ENCODE measurements around the gene CARMIL3. TPM values are rescaled to one million over a fixed set of nuclear protein-coding genes. Genes with fewer than 3 reads are reported as not detected.
"Not testable (repeated sequence)": the region's sequence is repeated elsewhere in the genome, so short reads cannot be mapped to it uniquely, and the experiment has no call there.

The CARMIL3 gene
- total RNA-seq, 1 donor from 2014 or later: 0.61 TPM

DNA sequence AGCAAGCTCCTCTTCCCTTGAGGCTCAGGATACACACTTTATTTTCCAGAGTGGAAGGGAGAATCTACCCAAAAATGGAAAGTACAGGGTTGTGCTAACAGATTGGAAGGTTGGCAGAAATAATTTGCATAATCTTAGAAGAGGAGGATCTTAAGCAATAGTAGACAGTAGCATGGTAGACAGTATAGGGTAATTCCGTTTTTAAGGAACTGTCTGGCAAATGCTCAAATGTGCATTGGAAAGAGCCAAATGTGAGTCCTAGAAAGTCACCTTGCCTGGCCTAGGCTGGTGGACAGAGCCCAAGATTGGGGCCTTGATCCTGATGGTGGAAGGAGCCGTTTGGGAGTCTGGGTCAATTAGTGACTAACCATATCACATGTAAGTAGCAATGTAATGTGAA is 13.1 kb upstream of the CARMIL3 start:
- no peak for DNase-seq (ENCODE audit: low spot score)

DNA sequence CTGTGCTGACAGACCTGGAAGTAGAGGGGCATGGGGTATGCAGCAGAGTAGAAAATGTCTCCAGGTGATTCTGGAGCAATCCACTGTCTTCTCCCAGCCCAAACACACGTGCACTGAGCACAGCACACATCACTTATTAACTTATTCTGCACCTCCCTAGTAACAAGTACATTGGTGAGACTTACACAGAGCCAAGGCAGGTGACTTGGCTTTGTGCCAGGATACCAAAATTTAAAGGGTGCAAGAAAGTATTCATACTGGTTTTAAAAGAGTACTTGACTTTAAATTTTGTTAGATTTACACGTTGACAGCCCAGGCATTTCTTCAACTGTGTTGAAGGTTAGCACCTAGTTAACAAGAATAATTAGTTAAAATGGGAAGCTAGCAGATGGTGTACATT is 11.1 kb upstream of the CARMIL3 start:
- no peak for DNase-seq (ENCODE audit: low spot score)

DNA sequence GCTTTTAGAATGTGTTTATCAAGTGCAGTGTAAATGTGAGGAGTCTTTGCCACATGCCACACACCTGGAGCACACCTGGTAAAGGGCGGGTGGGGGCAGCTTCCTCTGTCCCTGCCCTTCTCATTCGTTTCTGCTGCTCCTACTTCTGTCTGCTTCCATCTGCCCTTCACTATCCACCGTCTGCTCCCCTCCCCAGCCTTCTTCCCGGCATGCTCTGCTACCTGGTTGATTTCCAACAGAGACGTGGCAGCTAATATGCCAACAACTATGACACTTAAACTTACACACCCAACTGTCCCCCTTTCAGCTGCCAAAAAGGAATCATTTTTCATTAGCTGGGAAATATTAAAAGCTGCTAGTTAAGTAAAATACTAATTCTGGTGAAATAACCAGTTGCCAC is 9.1 kb upstream of the CARMIL3 start:
- no peak for DNase-seq (ENCODE audit: low spot score)

DNA sequence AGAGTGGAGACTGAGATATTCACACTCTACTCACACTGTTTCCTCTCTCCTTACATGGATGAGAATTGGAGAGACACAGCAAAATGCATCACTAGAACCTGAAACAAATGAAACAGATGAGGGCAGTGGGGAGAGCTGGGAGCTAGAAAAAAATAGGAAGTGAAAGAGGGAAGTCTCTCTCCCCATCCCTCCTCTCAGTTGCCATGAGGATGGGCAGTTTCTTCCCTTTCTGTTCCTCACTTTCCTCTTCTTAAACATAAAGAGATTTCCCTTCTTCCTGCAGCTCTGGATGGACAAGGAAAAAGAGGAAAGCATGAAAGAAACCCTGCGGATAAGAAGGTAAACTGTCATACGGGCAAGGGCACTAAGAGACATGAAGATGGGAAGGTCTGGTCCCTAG is 2.8 kb upstream of the CARMIL3 start:
- DNase-seq (ENCODE audit: low spot score): not testable (repeated sequence)

DNA sequence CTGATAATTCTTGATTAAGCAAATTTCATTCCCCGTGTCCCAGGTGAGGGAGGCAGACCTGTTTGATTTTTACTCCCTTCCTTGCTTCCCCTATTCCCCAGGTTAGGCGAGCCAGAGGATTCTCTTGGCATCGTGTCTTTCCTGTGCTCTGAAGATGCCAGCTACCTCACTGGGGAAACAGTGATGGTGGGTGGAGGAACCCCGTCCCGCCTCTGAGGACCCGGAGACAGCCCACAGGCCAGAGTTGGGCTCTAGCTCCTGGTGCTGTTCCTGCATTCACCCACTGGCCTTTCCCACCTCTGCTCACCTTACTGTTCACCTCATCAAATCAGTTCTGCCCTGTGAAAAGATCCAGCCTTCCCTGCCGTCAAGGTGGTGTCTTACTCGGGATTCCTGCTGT is 1.1 kb upstream of the CARMIL3 start:
- DNase-seq (ENCODE audit: low spot score): peak; percentile 33

DNA sequence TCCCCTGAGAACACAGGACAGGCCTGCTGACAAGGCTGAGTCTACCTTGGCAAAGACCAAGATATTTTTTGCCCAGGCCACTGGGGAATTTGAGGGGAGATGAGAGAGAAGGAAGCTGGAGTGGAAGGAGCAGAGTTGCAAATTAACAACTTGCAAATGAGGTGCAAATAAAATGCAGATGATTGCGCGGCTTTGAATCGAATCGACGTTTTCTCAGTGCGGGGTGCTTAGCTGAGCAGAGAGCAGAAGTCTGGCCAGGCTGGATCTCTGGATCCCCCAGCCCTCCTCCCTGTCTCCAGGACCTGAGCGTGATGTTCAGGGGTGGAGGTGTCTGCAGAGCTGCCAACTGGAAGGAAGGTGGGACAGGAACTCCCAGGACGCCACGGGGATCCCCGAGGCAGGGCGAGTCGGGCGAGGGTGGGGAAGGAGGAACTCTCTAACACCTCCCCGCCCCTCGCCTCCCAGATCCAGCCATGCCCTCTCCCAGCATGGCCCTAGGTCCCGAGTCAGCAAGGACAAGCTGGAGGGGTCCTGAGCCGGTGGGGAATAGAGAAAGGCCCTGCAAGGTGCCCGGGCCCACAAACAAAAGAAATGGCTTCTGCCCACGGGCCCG is 527 bp upstream of the CARMIL3 start:
- peak; percentile 86 for DNase-seq (ENCODE audit: low spot score)

DNA sequence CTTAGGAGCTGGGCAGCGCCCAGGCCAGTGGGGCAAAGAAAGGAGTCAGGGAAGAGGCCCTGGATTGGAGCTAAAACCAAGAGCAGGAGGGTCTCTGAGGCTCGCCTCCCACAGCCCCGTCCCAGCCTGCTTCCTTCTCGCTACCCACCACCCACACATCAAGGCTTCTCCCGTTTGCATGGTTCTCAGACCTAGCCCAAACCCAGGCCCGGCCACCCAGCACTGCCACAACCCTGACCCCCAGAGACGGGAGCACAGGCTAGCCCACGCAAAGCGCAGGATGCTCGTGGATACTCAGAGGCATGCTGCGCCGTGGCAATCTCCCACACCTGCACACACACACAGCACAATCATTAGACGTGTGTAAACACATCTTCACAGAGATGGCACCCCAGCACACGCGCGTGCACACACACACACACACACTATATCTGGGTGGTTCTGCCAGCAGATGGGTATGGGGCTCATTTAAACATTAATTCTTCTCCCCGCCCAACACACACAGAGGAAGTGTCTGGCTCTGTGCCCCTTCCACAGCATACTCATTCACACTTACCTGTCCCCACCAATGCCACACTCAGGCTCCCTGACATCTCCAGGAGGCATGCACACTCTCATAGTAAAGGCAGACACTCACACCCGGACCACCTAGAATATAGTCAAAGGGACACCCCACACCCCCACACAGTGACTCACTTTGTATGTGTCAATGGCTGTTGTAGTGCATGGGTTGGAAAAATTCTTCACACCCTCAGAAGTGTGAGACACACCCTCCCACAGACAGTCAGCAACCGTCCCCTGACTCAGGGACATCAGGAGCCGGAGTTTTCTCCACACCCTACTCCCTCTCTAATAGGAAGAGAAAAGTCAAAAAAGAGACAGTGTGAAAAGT is 1.1 kb downstream of the CARMIL3 start:
- peak; percentile 37 for DNase-seq (ENCODE audit: low spot score)

DNA sequence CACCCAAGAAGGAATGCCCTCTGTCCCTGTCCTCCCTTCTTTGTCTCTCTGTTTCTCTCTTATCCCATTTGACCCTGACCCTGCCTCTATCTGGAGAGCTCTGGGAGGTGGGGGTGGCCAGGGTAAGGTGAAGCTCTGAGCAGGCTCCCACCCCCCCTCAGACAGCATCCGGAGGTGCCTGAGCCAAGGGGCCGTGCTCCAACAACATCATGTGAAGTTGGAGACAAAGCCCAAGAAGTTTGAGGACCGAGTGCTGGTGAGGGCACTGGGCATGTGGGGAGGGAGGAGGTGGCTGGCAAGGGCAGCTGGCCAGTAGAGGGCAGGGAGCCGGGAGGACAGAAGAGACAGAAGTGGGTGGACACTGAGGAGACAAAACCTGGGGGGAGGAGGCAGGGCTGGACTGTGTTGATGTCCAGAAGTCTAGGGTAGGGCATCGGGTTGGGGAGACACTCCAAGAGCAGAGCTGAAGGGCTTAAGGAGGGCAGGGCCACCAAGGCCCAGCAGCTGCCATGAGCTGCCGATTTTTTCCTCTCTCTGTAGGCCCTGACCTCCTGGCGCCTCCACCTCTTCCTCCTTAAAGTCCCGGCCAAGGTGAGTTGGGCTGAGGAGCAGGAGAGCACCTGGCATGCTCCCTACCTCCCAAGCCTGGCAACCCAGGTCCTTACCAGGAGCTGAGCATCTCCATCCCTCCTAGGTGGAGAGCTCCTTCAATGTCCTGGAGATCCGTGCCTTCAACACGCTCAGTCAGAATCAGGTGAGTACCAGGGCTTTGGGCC is 1.9 kb downstream of the CARMIL3 start:
- peak; percentile 77 for DNase-seq (ENCODE audit: low spot score)

DNA sequence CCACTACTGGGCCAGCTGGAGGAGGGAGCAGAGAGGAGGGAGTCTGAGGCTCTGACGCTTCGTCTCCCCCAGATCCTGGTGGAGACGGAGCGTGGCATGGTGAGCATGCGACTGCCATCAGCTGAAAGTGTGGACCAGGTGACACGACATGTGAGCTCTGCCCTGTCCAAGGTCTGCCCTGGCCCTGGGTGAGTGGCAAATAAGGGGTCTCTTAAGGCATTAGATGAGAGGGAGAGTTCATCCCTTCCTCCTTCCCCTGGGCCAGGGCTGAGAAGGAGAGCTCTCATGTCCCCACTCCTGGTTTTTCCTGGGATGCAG is 2.5 kb downstream of the CARMIL3 start:
- peak; percentile 62 for DNase-seq (ENCODE audit: low spot score)

DNA sequence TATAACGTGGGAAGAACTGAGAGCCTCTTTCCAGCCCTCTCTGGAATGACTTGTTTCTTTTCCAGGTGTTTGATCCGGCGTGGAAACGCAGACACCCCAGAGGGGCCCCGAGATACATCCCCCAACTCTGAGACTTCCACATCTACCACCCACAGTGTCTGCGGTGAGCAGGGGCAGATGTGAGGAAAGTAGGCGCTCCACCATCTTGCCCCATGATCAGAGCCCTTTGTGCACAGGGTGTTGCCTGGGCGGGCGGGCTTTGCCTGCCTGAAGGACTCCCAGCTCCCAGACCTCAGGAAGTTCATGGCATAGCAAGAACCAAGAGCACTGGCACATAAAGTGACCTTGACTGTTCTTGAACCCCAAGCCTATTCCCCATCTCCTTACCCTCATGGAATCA is 2.8 kb downstream of the CARMIL3 start:
- DNase-seq (ENCODE audit: low spot score): peak; percentile 86

DNA sequence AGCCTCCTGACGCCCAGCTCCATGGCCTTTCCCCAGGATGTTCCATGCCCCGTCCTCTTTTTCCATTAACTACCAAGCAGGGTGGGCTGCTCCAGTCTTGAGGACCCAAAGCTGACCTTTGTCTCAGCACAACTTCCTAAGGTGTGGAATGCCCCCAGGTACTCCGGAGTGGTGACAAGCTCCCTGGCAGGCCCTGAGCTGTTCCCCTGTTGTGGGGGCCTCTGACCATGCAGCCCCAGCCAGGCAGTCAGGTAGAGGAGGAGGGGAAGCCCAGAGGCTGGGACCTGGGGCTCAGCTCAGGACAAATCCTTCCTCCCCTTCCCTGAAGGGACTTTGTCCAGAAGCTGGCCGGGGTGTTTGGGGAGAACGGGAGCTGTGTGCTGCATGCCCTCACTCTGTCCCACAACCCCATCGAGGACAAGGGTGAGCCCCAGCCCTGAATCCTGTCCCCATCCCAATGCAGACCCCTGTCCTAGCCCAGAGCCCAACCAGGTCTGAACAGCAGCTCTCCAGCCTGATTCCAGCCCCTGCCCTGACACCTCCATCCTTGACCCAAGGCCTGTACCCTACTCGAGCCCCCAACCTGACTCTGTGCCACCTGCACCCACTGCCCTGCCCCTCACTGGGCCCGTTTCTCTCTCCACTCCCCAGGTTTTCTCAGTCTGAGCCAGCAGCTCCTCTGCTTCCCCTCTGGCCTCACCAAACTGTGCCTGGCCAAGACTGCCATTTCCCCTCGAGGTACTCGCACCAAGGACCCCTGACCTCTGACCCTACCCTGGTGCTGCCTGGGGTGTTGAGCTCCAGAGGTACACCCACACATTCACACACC is 4.4 kb downstream of the CARMIL3 start:
- DNase-seq (ENCODE audit: low spot score): no peak

DNA sequence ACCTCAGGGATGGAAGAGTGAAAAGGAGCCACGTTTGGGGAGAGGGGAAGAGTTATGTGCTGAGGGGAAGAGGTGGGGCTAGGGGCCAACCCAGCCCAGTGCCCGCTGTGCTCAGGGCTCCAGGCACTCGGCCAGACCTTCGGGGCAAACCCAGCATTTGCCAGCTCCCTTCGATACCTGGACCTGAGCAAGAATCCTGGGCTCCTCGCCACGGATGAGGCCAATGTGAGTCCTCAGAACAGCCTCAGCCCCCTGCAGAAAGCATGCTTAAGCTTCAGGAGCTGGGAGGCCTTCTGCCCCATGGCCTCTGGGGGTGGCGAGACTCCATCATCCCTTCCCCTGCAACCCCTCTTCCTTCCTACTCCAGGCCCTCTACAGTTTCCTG is 5.0 kb downstream of the CARMIL3 start:
- no peak for DNase-seq (ENCODE audit: low spot score)

DNA sequence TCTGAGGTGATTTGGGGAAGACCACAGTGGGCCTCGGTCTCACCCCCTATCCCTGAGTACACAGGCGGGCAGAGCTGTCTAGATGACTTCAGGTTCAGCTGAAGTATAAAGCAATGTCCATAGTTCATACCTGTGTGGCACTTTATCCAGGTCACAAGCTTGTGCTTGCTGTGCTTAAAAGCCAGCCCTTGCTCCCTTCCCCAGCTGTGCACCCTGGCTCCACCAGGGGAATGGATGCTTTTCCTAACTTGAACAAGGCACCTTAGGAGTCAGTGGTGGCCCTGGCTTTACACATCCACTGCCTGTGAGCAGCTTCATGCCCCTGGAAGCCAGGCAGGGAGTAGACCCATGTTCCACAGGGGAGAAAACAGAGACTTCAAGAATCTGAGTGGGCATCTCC is 5.5 kb downstream of the CARMIL3 start:
- no peak for DNase-seq (ENCODE audit: low spot score)

DNA sequence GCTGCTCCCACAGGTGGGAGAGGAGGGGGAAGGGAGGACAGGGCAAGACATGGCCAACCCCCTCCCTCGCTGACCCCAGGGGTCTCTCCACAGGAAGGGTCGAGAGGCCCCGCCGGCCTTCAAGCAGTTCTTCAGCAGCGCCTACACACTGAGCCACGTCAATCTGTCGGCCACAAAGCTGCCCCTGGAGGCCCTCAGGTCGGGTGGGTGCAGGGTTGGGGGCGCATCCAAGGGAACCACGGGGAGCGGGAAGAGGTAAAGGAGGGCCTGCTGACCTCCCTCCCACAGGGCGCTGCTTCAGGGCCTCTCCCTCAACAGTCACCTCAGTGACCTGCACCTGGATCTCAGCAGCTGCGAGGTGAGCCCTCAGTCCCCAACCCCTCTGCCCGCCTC is 6.1 kb downstream of the CARMIL3 start:
- DNase-seq (ENCODE audit: low spot score): no peak

DNA sequence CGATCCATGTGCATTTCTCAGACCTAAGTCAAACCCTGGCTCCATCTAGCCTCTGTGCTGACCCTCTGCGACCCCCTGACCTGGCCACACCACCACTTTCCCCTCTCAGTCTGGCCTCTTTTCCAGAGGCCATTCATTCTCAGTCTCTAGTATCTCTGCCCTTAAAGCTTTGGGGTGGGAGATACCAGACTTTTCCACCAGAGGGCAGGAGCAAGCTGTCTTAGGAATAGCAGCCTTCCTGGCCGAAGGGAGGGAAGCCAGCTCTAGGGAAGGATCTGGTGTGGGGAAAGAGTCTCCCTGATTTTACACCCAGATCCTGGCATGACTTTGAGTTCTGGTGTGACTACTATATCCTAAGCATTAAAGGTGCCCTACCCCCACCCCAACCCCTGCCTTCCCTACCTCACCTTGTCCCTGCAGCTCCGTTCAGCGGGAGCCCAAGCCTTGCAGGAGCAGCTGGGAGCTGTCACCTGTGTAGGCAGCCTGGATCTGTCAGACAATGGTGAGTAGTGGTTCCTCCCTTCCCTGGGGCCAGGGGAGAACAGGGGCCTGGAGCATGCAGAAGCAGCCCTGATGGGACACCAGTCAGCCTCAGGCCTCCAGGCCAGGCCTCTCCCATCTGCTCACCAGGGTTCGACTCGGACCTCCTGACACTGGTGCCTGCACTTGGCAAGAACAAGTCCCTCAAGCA is 6.6 kb downstream of the CARMIL3 start:
- DNase-seq (ENCODE audit: low spot score): no peak

DNA sequence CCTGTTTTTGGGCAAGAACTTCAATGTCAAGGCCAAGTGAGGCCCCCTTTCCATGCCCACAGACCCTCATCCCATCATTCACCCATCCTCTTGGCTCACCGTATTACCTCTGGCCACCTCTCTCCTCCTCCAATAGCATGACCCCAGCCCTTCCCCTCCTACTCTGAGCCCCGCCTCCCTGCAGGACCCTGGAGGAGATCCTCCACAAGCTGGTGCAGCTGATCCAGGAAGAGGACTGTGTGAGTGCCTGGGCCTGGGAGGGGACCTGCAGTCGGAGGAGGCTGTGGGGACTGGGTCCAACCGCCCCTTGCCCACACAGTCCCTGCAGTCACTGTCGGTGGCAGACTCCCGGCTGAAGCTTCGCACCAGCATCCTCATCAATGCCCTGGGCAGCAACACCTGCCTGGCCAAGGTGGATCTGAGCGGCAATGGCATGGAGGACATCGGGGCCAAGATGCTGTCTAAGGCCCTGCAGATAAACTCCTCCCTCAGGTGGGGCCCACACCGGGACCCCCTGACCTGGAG is 7.2 kb downstream of the CARMIL3 start:
- DNase-seq (ENCODE audit: low spot score): no peak

DNA sequence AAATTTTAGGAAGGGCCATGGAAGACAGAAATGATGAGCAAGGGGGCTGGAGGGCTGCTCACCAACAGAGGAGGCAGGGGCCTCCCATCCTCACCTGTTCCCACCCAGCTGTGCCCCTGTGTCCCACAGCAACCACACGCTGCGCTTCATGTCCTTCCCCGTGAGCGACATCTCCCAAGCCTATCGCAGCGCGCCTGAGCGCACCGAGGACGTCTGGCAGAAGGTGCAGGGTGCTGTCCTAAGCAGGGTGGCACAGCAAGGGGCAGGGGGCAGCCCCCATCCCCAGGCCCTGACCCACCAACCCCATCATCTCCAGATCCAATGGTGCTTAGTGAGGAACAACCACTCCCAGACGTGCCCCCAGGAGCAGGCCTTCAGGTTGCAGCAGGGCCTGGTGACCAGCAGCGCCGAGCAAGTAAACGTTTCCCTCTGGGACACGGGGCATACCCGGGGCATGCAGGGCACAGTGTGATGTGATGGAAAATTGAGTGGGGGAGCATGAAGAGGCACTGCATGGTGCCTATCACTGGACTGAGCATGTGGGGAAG is 8.1 kb downstream of the CARMIL3 start:
- DNase-seq (ENCODE audit: low spot score): no peak

DNA sequence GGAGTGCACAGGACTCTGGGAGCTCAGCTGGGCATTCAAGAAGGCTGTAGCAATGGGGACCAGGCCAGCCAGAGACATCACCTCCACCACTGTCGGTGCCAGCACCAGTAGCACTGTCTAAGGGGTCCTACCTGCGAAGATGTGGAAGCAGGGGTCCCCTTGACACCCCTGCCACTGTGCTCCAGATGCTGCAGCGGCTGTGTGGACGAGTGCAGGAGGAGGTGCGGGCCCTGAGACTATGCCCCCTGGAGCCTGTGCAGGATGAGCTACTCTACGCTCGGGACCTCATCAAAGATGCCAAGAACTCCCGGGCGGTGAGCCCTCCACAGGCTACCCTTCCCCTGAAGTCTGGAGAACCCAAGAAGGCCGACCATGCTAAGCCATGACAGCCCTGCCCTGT is 8.6 kb downstream of the CARMIL3 start:
- DNase-seq (ENCODE audit: low spot score): no peak

DNA sequence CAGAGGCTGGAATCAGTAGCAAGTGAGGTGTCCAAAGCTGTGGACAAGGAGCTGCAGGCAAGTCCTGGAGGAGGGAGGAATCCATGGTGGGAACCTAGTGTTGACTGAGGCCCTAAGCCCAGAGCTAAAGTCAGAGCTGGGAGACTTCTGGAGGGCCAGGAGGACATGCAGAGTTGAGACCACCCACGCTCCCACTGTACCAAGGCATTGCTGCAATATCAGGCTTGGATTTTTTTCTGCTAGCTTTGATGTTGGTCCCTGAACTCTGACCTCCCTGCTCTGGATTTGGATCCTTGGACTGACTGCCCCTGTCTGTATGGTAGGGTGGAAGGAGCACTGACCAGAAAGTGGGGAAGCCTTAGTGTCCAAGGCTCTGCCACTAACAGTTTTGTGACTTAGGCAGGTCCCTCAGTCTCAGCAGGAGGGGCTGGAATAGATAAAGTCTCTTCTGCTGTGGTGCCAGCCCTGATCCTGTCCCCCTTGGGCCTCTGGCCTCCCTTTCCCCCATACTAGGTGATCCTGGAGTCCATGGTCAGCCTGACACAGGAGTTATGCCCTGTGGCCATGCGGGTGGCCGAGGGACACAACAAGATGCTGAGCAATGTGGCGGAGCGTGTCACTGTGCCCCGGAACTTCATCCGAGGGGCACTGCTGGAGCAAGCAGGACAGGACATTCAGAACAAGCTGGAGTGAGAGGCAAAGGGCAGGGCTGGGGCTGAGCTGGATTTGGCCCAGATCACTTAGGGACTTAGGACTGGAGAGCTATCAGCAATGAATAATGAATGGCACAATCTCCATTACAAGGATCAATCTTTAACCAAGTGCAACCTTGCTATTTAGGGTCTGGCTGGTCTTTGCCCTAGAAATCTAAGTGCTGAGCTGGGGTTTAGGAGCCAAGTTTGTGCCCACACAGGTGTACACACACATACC is 9.4 kb downstream of the CARMIL3 start:
- DNase-seq (ENCODE audit: low spot score): no peak

All from mesenteric fat pad (tissue), 1 donor.